ENCODE data around the gene PDXK.

The PDXK gene

GRCh38 chr21:43750339-43751033, 31.6 kb downstream of the PDXK start:
- peaks cover 60% of the 10 kb centered on the region for H3K36me3 ChIP-seq (replicated peaks)
- no peaks in the 10 kb centered on the region for H3K4me1 ChIP-seq
- no peaks in the 10 kb centered on the region for H3K27me3 ChIP-seq (ENCODE audit: low read depth)
- H3K4me3 ChIP-seq: no peak overlapping the region
- in situ Hi-C loops (cut with MboI; ENCODE audit: low sequenced_read_pairs): no loop called here
- no peak for DNase-seq (ENCODE audit: low spot score in 2 of 2)
- no peaks in the 10 kb centered on the region for H3K9me3 ChIP-seq

DNA sequence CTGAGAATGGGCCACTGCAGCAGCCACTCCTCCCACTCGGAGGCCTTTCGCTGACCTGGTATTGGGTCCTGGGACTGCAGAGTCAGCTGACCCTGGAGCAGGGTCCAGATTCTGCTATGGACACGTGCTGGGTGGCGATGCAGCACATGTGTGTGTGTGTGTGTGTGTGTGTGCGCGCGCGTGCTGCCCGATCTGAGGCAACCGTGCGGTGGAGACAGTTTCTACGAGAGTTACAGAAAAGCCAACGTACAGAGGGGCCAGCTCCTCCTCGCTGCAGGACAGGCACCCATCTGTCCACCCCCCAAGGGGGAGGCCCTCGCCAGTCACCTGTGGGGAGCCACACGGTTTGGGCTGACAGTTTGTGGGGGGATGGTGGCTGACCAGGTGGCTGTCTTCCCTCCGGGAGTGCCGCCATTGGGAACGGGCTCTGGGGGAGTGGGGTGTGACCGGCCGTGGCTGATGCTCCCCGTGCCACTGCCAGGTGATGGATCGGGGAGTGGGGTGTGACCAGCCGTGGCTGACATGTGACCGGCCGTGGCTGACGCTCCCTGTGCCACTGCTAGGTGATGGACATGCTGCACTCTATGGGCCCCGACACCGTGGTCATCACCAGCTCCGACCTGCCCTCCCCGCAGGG, 33.1 kb downstream of the PDXK start:
- in situ Hi-C loops (cut with MboI; ENCODE audit: low sequenced_read_pairs): no loop called here
- Histone ChIP-seq H3K27me3 (ENCODE audit: low read depth) (no peaks in the 10 kb centered on the region), H3K4me1 (no peaks in the 10 kb centered on the region), H3K36me3 (replicated peaks) (peaks cover 68% of the 10 kb centered on the region), H3K4me3 (no peak overlapping the region), H3K9me3 (no peaks in the 10 kb centered on the region)
- DNase-seq (ENCODE audit: low spot score in 2 of 2): no peak

- Histone ChIP-seq H3K9me3 (no peaks in the 10 kb centered on the region), H3K4me3 (no peak overlapping the region), H3K36me3 (replicated peaks) (peaks cover 61% of the 10 kb centered on the region), H3K27me3 (ENCODE audit: low read depth) (no peaks in the 10 kb centered on the region), H3K4me1 (no peaks in the 10 kb centered on the region)
- in situ Hi-C loops (cut with MboI; ENCODE audit: low sequenced_read_pairs): no loop called here
- no peak for DNase-seq (ENCODE audit: low spot score in 2 of 2)
These were observed 34.0 kb downstream of the PDXK start for GRCh38 chr21:43752758-43753438.

- Histone ChIP-seq H3K9me3 (no peaks in the 10 kb centered on the region), H3K27me3 (ENCODE audit: low read depth) (no peaks in the 10 kb centered on the region), H3K36me3 (replicated peaks) (peaks cover 61% of the 10 kb centered on the region), H3K4me3 (no peak overlapping the region), H3K4me1 (no peaks in the 10 kb centered on the region)
- DNase-seq (ENCODE audit: low spot score in 2 of 2): no peak
- in situ Hi-C loops (cut with MboI; ENCODE audit: low sequenced_read_pairs): no loop called here
These were observed 34.5 kb downstream of the PDXK start for GRCh38 chr21:43753439-43753799.

DNA sequence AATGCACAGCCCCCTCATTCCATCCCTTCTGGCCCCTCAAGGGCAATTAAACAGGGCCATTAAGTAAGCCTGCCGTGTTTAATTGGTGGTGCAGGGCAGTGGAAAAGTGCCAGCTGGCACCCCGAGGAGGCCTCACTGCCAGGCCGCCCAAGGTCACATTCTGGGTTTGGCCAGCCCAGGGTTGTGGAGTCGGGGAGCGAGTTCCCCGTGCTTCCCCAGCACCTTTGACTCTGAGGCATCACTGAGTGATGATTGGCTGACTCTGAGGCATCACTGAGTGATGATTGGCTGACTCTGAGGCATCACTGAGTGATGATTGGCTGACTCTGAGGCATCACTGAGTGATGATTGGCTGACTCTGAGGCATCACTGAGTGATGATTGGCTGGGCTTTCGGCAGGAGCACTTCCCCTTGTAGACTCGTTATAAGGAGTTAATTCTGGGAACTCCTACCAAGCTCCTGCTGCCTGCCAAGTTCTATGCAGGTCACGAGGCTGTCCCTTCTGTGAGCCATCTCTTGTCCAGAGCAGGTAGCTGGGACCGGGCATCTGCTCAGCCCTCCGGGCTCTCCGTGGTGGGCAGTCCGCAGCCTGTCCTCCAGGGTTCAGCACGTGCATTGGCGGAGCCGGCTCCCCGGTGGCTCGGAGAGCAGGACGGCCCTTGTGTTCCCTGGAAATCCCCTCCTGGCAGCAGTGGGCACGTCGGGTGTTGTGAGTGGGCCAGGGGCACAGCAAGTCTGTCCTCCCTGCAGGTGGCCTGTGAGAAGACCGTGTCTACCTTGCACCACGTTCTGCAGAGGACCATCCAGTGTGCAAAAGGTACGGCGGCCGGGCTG, 36.2 kb downstream of the PDXK start:
- in situ Hi-C loops (cut with MboI; ENCODE audit: low sequenced_read_pairs): no loop called here
- no peak for DNase-seq (ENCODE audit: low spot score in 2 of 2)
- H3K36me3 ChIP-seq (replicated peaks): peaks cover 62% of the 10 kb centered on the region
- H3K4me1 ChIP-seq: no peaks in the 10 kb centered on the region
- no peaks in the 10 kb centered on the region for H3K9me3 ChIP-seq
- H3K4me3 ChIP-seq: no peak overlapping the region
- H3K27me3 ChIP-seq (ENCODE audit: low read depth): no peaks in the 10 kb centered on the region

- Histone ChIP-seq H3K36me3 (replicated peaks) (peaks cover 55% of the 10 kb centered on the region), H3K9me3 (no peaks in the 10 kb centered on the region), H3K27me3 (ENCODE audit: low read depth) (no peaks in the 10 kb centered on the region), H3K4me3 (no peak overlapping the region), H3K4me1 (no peaks in the 10 kb centered on the region)
- no peak for DNase-seq (ENCODE audit: low spot score in 2 of 2)
- in situ Hi-C loops (cut with MboI; ENCODE audit: low sequenced_read_pairs): no loop called here
These were observed 37.1 kb downstream of the PDXK start for GRCh38 chr21:43755820-43756594.

DNA sequence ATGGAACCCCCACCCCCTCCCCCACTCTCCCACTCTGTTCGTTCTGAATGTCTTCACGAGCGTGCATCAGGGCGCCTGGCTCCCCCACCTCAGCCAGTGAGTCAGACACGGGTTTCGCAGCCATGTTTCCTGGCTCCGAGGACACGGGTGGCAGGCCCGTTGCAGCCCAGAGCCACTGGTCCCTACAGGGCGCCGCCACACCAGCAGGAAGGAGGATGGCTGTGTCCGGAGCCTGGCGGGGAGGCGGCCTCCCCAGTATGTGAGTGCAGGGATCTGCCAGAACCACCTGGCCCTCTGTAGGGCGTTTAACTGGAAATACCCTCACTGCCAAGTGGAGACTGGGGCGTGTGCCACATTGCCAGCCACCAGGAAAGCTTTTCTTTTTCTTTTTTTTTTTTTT, 38.7 kb downstream of the PDXK start:
- H3K4me3 ChIP-seq: no peak overlapping the region
- H3K27me3 ChIP-seq (ENCODE audit: low read depth): no peaks in the 10 kb centered on the region
- no peaks in the 10 kb centered on the region for H3K4me1 ChIP-seq
- H3K36me3 ChIP-seq (replicated peaks): peaks cover 50% of the 10 kb centered on the region
- H3K9me3 ChIP-seq: no peaks in the 10 kb centered on the region
- in situ Hi-C loops (cut with MboI; ENCODE audit: low sequenced_read_pairs): no loop called here
- DNase-seq (ENCODE audit: low spot score in 2 of 2): no peak

DNA sequence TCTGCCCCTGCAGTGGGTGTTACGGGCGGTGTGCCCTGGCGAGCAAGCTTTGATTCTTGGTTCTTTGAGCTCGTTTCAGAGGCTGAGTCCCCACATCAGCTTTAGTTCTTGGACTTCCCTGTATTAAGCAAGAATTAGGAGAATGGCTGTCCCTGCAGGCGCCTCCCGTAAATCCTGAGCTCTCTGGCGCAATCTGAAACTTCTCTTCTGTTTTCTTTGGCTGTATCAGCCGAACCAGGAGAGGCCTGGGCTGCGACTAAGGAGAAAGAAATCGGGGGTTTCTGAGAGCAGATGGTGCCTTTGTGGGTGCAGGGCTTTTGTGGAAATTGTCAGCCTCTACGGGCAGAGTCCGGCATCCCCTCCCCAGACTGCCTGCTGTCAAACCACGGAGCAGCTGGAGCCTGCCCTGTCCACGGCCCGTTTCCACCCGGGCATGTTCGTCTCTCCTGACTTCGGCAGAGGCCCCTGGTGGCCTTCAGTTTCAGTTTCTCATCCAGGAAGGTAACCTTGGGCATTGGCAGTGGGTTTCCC, 39.2 kb downstream of the PDXK start:
- Histone ChIP-seq H3K36me3 (replicated peaks) (peaks cover 48% of the 10 kb centered on the region), H3K4me1 (no peaks in the 10 kb centered on the region), H3K4me3 (no peak overlapping the region), H3K9me3 (no peaks in the 10 kb centered on the region), H3K27me3 (ENCODE audit: low read depth) (no peaks in the 10 kb centered on the region)
- in situ Hi-C loops (cut with MboI; ENCODE audit: low sequenced_read_pairs): no loop called here
- DNase-seq (ENCODE audit: low spot score in 2 of 2): no peak

DNA sequence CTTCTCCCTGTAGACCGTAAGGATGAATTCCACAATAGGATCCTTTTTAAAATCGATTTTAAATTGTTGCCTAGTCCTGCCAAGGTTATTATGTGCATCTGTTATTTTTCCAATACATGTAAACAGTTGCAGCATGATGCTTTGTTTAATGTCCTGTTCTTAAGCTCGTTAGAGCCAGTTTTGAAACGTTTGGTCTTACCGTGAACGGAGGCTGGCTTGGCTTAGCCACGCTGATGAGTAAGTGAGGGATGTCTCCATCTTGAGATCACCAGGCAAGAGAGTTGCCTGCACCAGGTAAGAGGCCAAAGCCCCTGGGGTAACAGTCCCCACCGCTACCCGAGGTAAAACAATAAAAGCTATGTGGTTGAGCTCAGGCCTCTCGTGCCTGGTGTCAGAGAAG, 39.9 kb downstream of the PDXK start:
- DNase-seq (ENCODE audit: low spot score in 2 of 2): no peak
- no peaks in the 10 kb centered on the region for H3K27me3 ChIP-seq (ENCODE audit: low read depth)
- H3K36me3 ChIP-seq (replicated peaks): peaks cover 41% of the 10 kb centered on the region
- no peaks in the 10 kb centered on the region for H3K4me1 ChIP-seq
- no peak overlapping the region for H3K4me3 ChIP-seq
- H3K9me3 ChIP-seq: no peaks in the 10 kb centered on the region
- in situ Hi-C loops (cut with MboI; ENCODE audit: low sequenced_read_pairs): no loop called here

DNA sequence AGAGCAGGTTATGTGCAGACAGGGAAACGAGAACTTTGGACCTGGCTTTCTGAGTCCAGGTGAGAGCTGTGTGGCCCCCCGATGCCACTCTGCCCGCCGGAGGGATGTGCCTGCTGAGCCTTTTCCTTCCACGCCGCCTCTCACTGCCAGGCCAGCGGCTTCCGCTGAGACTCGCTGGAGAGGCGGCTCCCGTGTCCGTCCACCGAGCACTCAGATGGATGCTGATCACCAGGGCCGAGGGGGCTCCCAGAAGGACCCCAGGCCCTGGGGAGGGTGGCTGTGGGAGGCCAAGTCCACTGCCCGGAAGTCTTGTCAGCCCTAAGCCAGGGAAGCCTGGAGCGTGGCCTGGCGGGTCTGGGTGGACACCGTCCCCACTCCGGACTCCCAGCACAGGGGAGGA, 40.7 kb downstream of the PDXK start:
- in situ Hi-C loops (cut with MboI; ENCODE audit: low sequenced_read_pairs): no loop called here
- no peaks in the 10 kb centered on the region for H3K27me3 ChIP-seq (ENCODE audit: low read depth)

GRCh38 chr21:43760391-43760958, 41.5 kb downstream of the PDXK start:
- no peak for DNase-seq (ENCODE audit: low spot score in 2 of 2)
- H3K36me3 ChIP-seq (replicated peaks): peaks cover 33% of the 10 kb centered on the region
- no peaks in the 10 kb centered on the region for H3K9me3 ChIP-seq
- no peaks in the 10 kb centered on the region for H3K4me1 ChIP-seq
- no peaks in the 10 kb centered on the region for H3K27me3 ChIP-seq (ENCODE audit: low read depth)
- in situ Hi-C loops (cut with MboI; ENCODE audit: low sequenced_read_pairs): no loop called here
- H3K4me3 ChIP-seq: no peak overlapping the region

More for the DNA sequence above, 40.7 kb downstream of the PDXK start:
- Histone ChIP-seq H3K4me3 (no peak overlapping the region), H3K4me1 (no peaks in the 10 kb centered on the region), H3K36me3 (replicated peaks) (peaks cover 36% of the 10 kb centered on the region), H3K9me3 (no peaks in the 10 kb centered on the region)
- no peak for DNase-seq (ENCODE audit: low spot score in 2 of 2)

DNA sequence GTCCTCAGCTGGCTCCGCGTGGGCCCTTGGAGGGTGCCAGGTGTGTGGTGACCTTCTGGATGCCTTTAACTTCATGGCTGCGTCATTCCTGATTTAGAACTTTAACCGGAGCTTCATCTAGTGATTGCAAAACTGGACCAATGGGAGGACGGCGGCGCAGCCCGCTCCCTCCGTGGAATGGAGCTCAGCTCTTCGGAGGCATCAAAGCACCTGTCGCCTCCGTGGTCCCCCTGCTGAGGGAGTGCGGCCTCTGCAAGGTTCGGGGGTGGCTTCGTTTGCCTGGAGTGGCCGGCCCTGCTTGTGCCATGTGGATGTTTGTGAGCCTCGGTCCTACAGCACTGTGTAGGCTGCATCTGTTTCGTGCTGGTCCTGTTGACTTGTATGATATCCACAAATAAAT, 43.0 kb downstream of the PDXK start:
- no peak overlapping the region for H3K4me3 ChIP-seq
- H3K27me3 ChIP-seq (ENCODE audit: low read depth): no peaks in the 10 kb centered on the region
- H3K4me1 ChIP-seq: no peaks in the 10 kb centered on the region
- no peak for DNase-seq (ENCODE audit: low spot score in 2 of 2)
- peaks cover 19% of the 10 kb centered on the region for H3K36me3 ChIP-seq (replicated peaks)
- in situ Hi-C loops (cut with MboI; ENCODE audit: low sequenced_read_pairs): no loop called here
- no peaks in the 10 kb centered on the region for H3K9me3 ChIP-seq
